GM23338 (cell line): Measurements from ENCODE around the gene KRT3. TPM values are rescaled to one million over a fixed set of nuclear protein-coding genes. Genes with fewer than 3 reads are reported as not detected.

Experiments
- ATAC-seq: fragments of 200-7000 bp; cut with Tn5 transposase; 3 replicates; pipeline ENCODE4 v1.9.1; 2020
- DNase-seq: peaks from one replicate; pipeline ENCODE4 v3.0.0-alpha.2; 2015; ENCODE audit warnings: low spot score
- H2AFZ ChIP-seq: fragments of 200-600 bp; sonication (generic); 2 replicates; pipeline ENCODE4 v1.8.0; 2016; ENCODE audit warnings: antibody characterized with exemption, mild to moderate bottlenecking, moderate library complexity
- H3F3A ChIP-seq: fragments of 200-600 bp; sonication (generic); replicated peaks from 2 replicates; pipeline ENCODE4 v1.8.0; 2017; ENCODE audit warnings: antibody characterized with exemption, mixed run types, low read depth
- H3K27ac ChIP-seq: fragments of 200-600 bp; sonication (generic); 2 replicates; pipeline ENCODE4 v1.6.1; 2016; ENCODE audit warnings: low read depth
- H3K27me3 ChIP-seq: fragments of 200-600 bp; sonication (generic); 2 replicates; pipeline ENCODE4 v1.8.0; 2016; ENCODE audit warnings: mild to moderate bottlenecking, mixed run types, moderate library complexity; ENCODE audit not compliant: insufficient read depth
- H3K36me3 ChIP-seq: fragments of 200-600 bp; sonication (generic); 2 replicates; pipeline ENCODE4 v1.8.0; 2016; ENCODE audit warnings: mild to moderate bottlenecking; ENCODE audit not compliant: insufficient read depth
- H3K4me1 ChIP-seq: fragments of 200-600 bp; sonication (generic); 2 replicates; pipeline ENCODE4 v1.8.0; 2016; ENCODE audit warnings: mild to moderate bottlenecking, moderate library complexity; ENCODE audit not compliant: insufficient read depth
- H3K4me2 ChIP-seq: fragments of 200-600 bp; sonication (generic); 2 replicates; pipeline ENCODE4 v1.7.1; 2017; ENCODE audit warnings: mixed run types
- H3K4me3 ChIP-seq: fragments of 200-600 bp; sonication (generic); 2 replicates; pipeline ENCODE4 v1.6.1; 2016; ENCODE audit warnings: mixed run types
- H3K79me2 ChIP-seq: fragments of 200-600 bp; sonication (generic); replicated peaks from 2 replicates; pipeline ENCODE4 v1.8.0; 2017; ENCODE audit warnings: mild to moderate bottlenecking; ENCODE audit not compliant: insufficient read depth
- H3K9me2 ChIP-seq: fragments of 200-600 bp; sonication (generic); 2 replicates; pipeline ENCODE4 v1.8.0; 2017; ENCODE audit not compliant: insufficient read depth
- H4K20me1 ChIP-seq: fragments of 200-600 bp; sonication (generic); replicated peaks from 2 replicates; pipeline ENCODE4 v1.8.0; 2017; ENCODE audit warnings: mild to moderate bottlenecking; ENCODE audit not compliant: insufficient read depth
- H3K27ac Mint-ChIP-seq: 2 replicates; pipeline ENCODE4 v1.8.0; 2020; ENCODE audit warnings: inconsistent platforms, mild to moderate bottlenecking, moderate library complexity, mixed read lengths
- H3K27me3 Mint-ChIP-seq: 3 replicates; pipeline ENCODE4 v1.8.0; 2022; ENCODE audit warnings: low read depth, mild to moderate bottlenecking, moderate library complexity, mixed read lengths, inconsistent platforms; ENCODE audit not compliant: insufficient read depth, poor library complexity
- H3K36me3 Mint-ChIP-seq: 3 replicates; pipeline ENCODE4 v1.8.0; 2021; ENCODE audit warnings: low read depth, mild to moderate bottlenecking, inconsistent platforms, moderate library complexity, mixed read lengths
- H3K4me1 Mint-ChIP-seq: 3 replicates; pipeline ENCODE4 v1.8.0; 2020; ENCODE audit warnings: mild to moderate bottlenecking, inconsistent platforms, mixed read lengths
- H3K4me3 Mint-ChIP-seq: 3 replicates; pipeline ENCODE4 v1.8.0; 2021; ENCODE audit warnings: moderate library complexity, mild to moderate bottlenecking, inconsistent platforms, mixed read lengths
- H3K9me3 Mint-ChIP-seq: 3 replicates; pipeline ENCODE4 v1.8.0; 2020; ENCODE audit warnings: moderate library complexity, mild to moderate bottlenecking, inconsistent platforms, mixed read lengths
- CREB1 ChIP-seq: fragments of 250-450 bp; sonication (Bioruptor Pico); IDR thresholded peaks from 2 replicates; pipeline ENCODE4 v1.5.0; 2020; ENCODE audit warnings: low read depth, mild to moderate bottlenecking, moderate library complexity
- CTCF ChIP-seq, 2 experiments: fragments of 200-600 bp in 1 of 2; sonication (generic) in 1 of 2; conservative IDR thresholded peaks; 2 replicates each; pipeline versions ENCODE4 v1.5.1 to v1.6.1; 2016 to 2017; ENCODE audit warnings: antibody characterized with exemption in 2 of 2, low read depth in 2 of 2, mild to moderate bottlenecking in 2 of 2, moderate library complexity in 1 of 2
- EZH2 ChIP-seq: fragments of 200-600 bp; sonication (generic); IDR thresholded peaks from one replicate; pipeline ENCODE4 v1.8.0; 2017; ENCODE audit warnings: antibody characterized with exemption, mild to moderate bottlenecking, low read depth; ENCODE audit not compliant: unreplicated experiment
- EZH2phosphoT487 ChIP-seq: fragments of 200-600 bp; sonication (generic); IDR thresholded peaks from one replicate; pipeline ENCODE4 v1.8.1; 2018; ENCODE audit warnings: antibody characterized with exemption; ENCODE audit not compliant: unreplicated experiment
- JUNB ChIP-seq: IDR thresholded peaks from one replicate; pipeline ENCODE4 v1.6.1; 2016; ENCODE audit warnings: antibody characterized with exemption; ENCODE audit not compliant: unreplicated experiment
- NANOG ChIP-seq: IDR thresholded peaks from 2 replicates; pipeline ENCODE4 v1.6.1; 2016; ENCODE audit warnings: antibody characterized with exemption, borderline replicate concordance
- POLR2AphosphoS5 ChIP-seq: IDR thresholded peaks from 2 replicates; pipeline ENCODE4 v1.6.1; 2016; ENCODE audit warnings: antibody characterized with exemption, low read depth
- REST ChIP-seq: IDR thresholded peaks from one replicate; pipeline ENCODE4 v1.6.1; 2018; ENCODE audit warnings: antibody characterized with exemption; ENCODE audit not compliant: unreplicated experiment
- STAT1 ChIP-seq: IDR thresholded peaks from one replicate; pipeline ENCODE4 v1.6.1; 2016; ENCODE audit warnings: antibody characterized with exemption; ENCODE audit not compliant: unreplicated experiment
- ZNF114 ChIP-seq: fragments of 250-450 bp; sonication (Bioruptor Pico); IDR thresholded peaks from 2 replicates; pipeline ENCODE4 v1.5.0; 2020; ENCODE audit warnings: mild to moderate bottlenecking, moderate library complexity
- ZNF331 ChIP-seq: fragments of 250-450 bp; sonication (Bioruptor Pico); IDR thresholded peaks from 2 replicates; pipeline ENCODE4 v1.5.0; 2020; ENCODE audit warnings: low read depth, mild to moderate bottlenecking, moderate library complexity
- polyA plus RNA-seq: library from polyadenylated mRNA; unstranded; fragments of >200 nt; fragmentation: Nextera tagmentation; extraction: Ambion mirVana; gene quantifications from 2 replicates; pipeline ENCODE4 v1.2.1, GENCODE V29; 2016
- total RNA-seq: library from RNA; depleted of rRNA; stranded (reverse); fragments of >200 nt; shearing (Covaris generic); gene quantifications from 2 replicates; pipeline ENCODE4 v1.2.3, GENCODE V29; 2014
- TF ChIP-seq, protein P1 (sequence below): IDR thresholded peaks from 2 replicates; pipeline ENCODE4 v1.6.1; 2016; ENCODE audit warnings: antibody characterized with exemption
- TF ChIP-seq, protein P2 (sequence below): fragments of 250-450 bp; sonication (Bioruptor Pico); IDR thresholded peaks from 2 replicates; pipeline ENCODE4 v1.5.0; 2020; ENCODE audit warnings: mild to moderate bottlenecking, moderate library complexity

The KRT3 gene
- total and polyA plus RNA-seq, 2 experiments from 2014 or later: not detected

DNA sequence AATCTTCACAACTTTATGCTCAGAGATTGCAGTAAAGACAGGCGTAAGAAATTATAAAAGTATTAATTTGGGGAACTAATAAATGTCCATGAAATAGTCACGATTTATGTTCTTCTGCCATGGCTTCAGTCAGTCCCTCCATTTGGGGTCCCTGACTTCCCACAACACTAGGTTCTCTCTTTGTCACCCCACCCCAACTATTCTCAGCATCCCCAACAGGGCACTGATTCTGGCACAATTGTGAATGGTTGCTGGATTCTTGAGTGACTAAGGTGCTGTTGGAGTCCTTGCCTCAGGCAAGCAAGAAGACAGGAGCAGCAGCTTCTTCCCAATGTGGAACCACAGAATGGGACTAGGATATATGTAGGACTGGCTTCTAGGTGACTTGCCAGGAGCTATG lies 34.1 kb downstream of the KRT3 start:
- H3K9me3 Mint-ChIP-seq: peaks cover 31% of the 10 kb centered on the region
- no peak for ATAC-seq
- Histone ChIP-seq H3K4me1 (no peaks in the 10 kb centered on the region), H3K9me2 (0 out of 2 replicates have a peak, but pooled peaks cover 5% of the 10 kb centered on the region), H3K27me3 (no peaks in the 10 kb centered on the region), H3K79me2 (no peaks in the 10 kb centered on the region), H3K4me3 (no peak overlapping the region), H2AFZ (no peak overlapping the region), H3K4me2 (no peak overlapping the region), H3F3A (no peaks in the 10 kb centered on the region), H4K20me1 (no peaks in the 10 kb centered on the region), H3K27ac (no peak overlapping the region), H3K36me3 (no peaks in the 10 kb centered on the region; the same call in 1 of the 2 replicates)
- peaks cover 9% of the 10 kb centered on the region for H3K27me3 Mint-ChIP-seq
- H3K4me1 Mint-ChIP-seq: no peaks in the 10 kb centered on the region
- no peak for DNase-seq
- no peak overlapping the region for H3K4me3 Mint-ChIP-seq
- H3K36me3 Mint-ChIP-seq: peaks cover 5% of the 10 kb centered on the region
- no peak overlapping the region for H3K27ac Mint-ChIP-seq
- TF ChIP-seq ZNF114 (no peak), JUNB (no peak), CREB1 (no peak), EZH2 (no peak), ZNF331 (no peak), POLR2AphosphoS5 (no peak), NANOG (no peak), REST (no peak), CTCF (conservative IDR thresholded peaks at IDR 0.05; ENCODE audit: low read depth in 2 of 2) (no peak), EZH2phosphoT487 (no peak), STAT1 (no peak)
- TF ChIP-seq, protein P1, sequence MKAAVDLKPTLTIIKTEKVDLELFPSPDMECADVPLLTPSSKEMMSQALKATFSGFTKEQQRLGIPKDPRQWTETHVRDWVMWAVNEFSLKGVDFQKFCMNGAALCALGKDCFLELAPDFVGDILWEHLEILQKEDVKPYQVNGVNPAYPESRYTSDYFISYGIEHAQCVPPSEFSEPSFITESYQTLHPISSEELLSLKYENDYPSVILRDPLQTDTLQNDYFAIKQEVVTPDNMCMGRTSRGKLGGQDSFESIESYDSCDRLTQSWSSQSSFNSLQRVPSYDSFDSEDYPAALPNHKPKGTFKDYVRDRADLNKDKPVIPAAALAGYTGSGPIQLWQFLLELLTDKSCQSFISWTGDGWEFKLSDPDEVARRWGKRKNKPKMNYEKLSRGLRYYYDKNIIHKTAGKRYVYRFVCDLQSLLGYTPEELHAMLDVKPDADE: no peak
- TF ChIP-seq, protein P2, sequence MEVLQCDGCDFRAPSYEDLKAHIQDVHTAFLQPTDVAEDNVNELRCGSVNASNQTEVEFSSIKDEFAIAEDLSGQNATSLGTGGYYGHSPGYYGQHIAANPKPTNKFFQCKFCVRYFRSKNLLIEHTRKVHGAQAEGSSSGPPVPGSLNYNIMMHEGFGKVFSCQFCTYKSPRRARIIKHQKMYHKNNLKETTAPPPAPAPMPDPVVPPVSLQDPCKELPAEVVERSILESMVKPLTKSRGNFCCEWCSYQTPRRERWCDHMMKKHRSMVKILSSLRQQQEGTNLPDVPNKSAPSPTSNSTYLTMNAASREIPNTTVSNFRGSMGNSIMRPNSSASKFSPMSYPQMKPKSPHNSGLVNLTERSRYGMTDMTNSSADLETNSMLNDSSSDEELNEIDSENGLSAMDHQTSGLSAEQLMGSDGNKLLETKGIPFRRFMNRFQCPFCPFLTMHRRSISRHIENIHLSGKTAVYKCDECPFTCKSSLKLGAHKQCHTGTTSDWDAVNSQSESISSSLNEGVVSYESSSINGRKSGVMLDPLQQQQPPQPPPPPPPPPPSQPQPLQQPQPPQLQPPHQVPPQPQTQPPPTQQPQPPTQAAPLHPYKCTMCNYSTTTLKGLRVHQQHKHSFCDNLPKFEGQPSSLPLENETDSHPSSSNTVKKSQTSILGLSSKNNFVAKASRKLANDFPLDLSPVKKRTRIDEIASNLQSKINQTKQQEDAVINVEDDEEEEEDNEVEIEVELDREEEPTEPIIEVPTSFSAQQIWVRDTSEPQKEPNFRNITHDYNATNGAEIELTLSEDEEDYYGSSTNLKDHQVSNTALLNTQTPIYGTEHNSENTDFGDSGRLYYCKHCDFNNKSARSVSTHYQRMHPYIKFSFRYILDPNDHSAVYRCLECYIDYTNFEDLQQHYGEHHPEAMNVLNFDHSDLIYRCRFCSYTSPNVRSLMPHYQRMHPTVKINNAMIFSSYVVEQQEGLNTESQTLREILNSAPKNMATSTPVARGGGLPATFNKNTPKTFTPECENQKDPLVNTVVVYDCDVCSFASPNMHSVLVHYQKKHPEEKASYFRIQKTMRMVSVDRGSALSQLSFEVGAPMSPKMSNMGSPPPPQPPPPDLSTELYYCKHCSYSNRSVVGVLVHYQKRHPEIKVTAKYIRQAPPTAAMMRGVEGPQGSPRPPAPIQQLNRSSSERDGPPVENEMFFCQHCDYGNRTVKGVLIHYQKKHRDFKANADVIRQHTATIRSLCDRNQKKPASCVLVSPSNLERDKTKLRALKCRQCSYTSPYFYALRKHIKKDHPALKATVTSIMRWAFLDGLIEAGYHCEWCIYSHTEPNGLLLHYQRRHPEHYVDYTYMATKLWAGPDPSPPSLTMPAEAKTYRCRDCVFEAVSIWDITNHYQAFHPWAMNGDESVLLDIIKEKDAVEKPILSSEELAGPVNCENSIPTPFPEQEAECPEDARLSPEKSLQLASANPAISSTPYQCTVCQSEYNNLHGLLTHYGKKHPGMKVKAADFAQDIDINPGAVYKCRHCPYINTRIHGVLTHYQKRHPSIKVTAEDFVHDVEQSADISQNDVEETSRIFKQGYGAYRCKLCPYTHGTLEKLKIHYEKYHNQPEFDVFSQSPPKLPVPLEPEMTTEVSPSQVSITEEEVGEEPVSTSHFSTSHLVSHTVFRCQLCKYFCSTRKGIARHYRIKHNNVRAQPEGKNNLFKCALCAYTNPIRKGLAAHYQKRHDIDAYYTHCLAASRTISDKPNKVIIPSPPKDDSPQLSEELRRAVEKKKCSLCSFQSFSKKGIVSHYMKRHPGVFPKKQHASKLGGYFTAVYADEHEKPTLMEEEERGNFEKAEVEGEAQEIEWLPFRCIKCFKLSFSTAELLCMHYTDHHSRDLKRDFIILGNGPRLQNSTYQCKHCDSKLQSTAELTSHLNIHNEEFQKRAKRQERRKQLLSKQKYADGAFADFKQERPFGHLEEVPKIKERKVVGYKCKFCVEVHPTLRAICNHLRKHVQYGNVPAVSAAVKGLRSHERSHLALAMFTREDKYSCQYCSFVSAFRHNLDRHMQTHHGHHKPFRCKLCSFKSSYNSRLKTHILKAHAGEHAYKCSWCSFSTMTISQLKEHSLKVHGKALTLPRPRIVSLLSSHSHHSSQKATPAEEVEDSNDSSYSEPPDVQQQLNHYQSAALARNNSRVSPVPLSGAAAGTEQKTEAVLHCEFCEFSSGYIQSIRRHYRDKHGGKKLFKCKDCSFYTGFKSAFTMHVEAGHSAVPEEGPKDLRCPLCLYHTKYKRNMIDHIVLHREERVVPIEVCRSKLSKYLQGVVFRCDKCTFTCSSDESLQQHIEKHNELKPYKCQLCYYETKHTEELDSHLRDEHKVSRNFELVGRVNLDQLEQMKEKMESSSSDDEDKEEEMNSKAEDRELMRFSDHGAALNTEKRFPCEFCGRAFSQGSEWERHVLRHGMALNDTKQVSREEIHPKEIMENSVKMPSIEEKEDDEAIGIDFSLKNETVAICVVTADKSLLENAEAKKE (CRISPR knock-in tag): no peak
